ENCODE data around the gene EBF4. TPM values are rescaled to one million over a fixed set of nuclear protein-coding genes. Genes with fewer than 3 reads are reported as not detected.

EBF4 gene
- total and polyA plus RNA-seq, 10 of the 15 experiments (the other 5 are each of a cell fraction or from before 2014, with no cell fraction given), result 0.13 TPM; not detected in 9

DNA sequence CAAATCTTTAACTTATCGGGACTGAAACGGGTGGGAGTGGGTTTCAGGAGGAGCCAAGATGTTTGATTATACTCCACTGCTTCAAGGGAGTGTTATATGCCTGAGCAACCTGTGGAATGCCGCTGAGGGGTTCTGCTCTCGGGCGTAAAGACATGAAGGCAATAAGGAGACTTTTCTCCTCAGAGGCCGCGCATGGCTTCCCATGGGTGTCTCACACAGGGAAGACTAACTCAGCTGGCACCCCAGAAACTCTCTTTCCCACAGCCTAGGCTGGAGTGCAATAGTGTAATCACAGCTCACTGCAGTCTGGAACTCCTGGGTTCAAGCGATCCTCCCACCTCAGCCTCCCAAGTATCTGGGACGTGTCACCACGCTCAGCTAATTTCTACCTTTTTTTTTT, 117.1 kb downstream of the EBF4 start:
- ChIA-PET CTCF (no interaction called here), POLR2A (no interaction called here)
- no peak for FAIRE-seq

More for the DNA sequence above, 117.1 kb downstream of the EBF4 start:
- Histone ChIP-seq H3K4me2 (ENCODE audit: control insufficient read depth, insufficient read depth) (no peak overlapping the region), H4K20me1 (ENCODE audit: control insufficient read depth, insufficient read depth) (no peaks in the 10 kb centered on the region), H3K4me1 (ENCODE audit: control insufficient read depth, insufficient read depth, low read length) (no peaks in the 10 kb centered on the region), H3K27me3 (replicated peaks in 1 of 2; ENCODE audit: control insufficient read depth in 2 of 2, insufficient read depth in 2 of 2, low read length in 1 of 2) (peaks cover 3 to 5% of the 10 kb centered on the region in 2 experiments; a peak in 3 of 4 replicates), H3K4me3 (no peak overlapping the region), H3K9me3 (replicated peaks; ENCODE audit: control insufficient read depth, insufficient read depth, low read length) (no peaks in the 10 kb centered on the region; the same call in 2 of the 3 replicates), H3K36me3 (ENCODE audit: control insufficient read depth in 2 of 2, insufficient read depth in 2 of 2, low read length in 1 of 2) (no peaks in the 10 kb centered on the region), H3K27ac (ENCODE audit: control insufficient read depth, insufficient read depth) (no peak overlapping the region), H2AFZ (ENCODE audit: control insufficient read depth, low read depth, low read length) (no peak overlapping the region), H3K9ac (ENCODE audit: control insufficient read depth, insufficient read depth, low read length) (no peak overlapping the region), H3K79me2 (ENCODE audit: control insufficient read depth, insufficient read depth, low read length) (no peaks in the 10 kb centered on the region)
- ChIA-PET RAD21 (ENCODE audit: unreplicated experiment) (no interaction called here), SMC1A (ENCODE audit: uncharacterized antibody, unreplicated experiment) (no interaction called here)
- in situ Hi-C loops (cut with MboI) (no loop called here), intact Hi-C loops (cut with micrococcal nuclease; ENCODE audit: unreplicated experiment) (no loop called here)
- DNase-seq (ENCODE audit: low read depth, low spot score), result no peak
- no peak for TF ChIP-seq FOXK2 (IDR thresholded peaks at IDR 0.05)
- TF ChIP-seq ZNF592 (IDR thresholded peaks at IDR 0.05), result no peak
- TF ChIP-seq SMARCA5 (IDR thresholded peaks at IDR 0.05), result no peak
- TF ChIP-seq SUPT20H (IDR thresholded peaks at IDR 0.05; ENCODE audit: borderline replicate concordance, control insufficient read depth, low read depth, low read length), result no peak
- no peak for ATAC-seq
- BruUV-seq (replicated peaks), result no TSS peak
- 81% methylated on average over 10 of the region's 10 CpGs for WGBS (ENCODE audit: insufficient coverage, insufficient replicate concordance, low lambda C conversion rate, missing lambda C conversion rate)

MicroRNA genes within 50 kb of the gene (microRNA counts, 767-probe panel; counts per million panel counts)
- microRNA hsa-miR-1292, result 55.3 counts per million

Small RNAs within 50 kb of the gene (microRNA-seq; reads per million reads assigned to microRNA genes)
- 16.0 reads per million, percentile 52 among the genes with 10 or more reads in this experiment for gene MIR1292

Small RNAs within 50 kb of the gene (small RNA-seq; reads per million reads assigned to genes)
- gene SNORA51 (not detected), gene SNORD110 (not detected), gene SNORD56 (not detected), gene SNORD57 (not detected), gene SNORD86 (not detected)

Other genes with a start within 250 kb of the EBF4 start
Only the 7 nearest of the 11 such genes appear.
- gene NOP56, start 40.1 kb upstream of the EBF4 start, total RNA-seq (2014; rRNA removed), result 440 and 489 TPM in 2 replicates
- 502 and 535 TPM in 2 replicates for gene NOP56, start 40.1 kb upstream of the EBF4 start, total RNA-seq (2014; rRNA removed; fragmentation: Illumina TruSeq; extraction: Trizol)
- gene NOP56, start 40.1 kb upstream of the EBF4 start, total RNA-seq (2021), result 409 and 424 TPM in 2 replicates
- 218 and 254 TPM in 2 replicates for gene NOP56, start 40.1 kb upstream of the EBF4 start, polyA plus RNA-seq (2011; rRNA removed)
- gene NOP56, start 40.1 kb upstream of the EBF4 start, polyA plus RNA-seq (2014; fragmentation: Illumina TruSeq; extraction: Trizol), result 550 and 607 TPM in 2 replicates
- gene NOP56, start 40.1 kb upstream of the EBF4 start, polyA plus RNA-seq (2014; fragmentation: Nextera tagmentation; extraction: Ambion mirVana), result 100 to 1,000 TPM; 368 to 439 TPM
- 371 and 408 TPM in 2 replicates for gene NOP56, start 40.1 kb upstream of the EBF4 start, polyA plus RNA-seq (2014; rRNA removed)
- gene NOP56, start 40.1 kb upstream of the EBF4 start, polyA plus RNA-seq (2016; fragmentation: Nextera tagmentation; extraction: Ambion mirVana), result 100 to 1,000 TPM; 524 to 544 TPM
- 131 and 136 TPM in 2 replicates for gene IDH3B, start 28.6 kb upstream of the EBF4 start, total RNA-seq (2014; rRNA removed)
- 84.7 and 90.5 TPM in 2 replicates for gene IDH3B, start 28.6 kb upstream of the EBF4 start, total RNA-seq (2014; rRNA removed; fragmentation: Illumina TruSeq; extraction: Trizol)
- 109 and 110 TPM in 2 replicates for gene IDH3B, start 28.6 kb upstream of the EBF4 start, total RNA-seq (2021)
- gene IDH3B, start 28.6 kb upstream of the EBF4 start, polyA plus RNA-seq (2011; rRNA removed), result 145 and 177 TPM in 2 replicates
- 98.3 and 101 TPM in 2 replicates for gene IDH3B, start 28.6 kb upstream of the EBF4 start, polyA plus RNA-seq (2014; fragmentation: Illumina TruSeq; extraction: Trizol)
- 10 to 100 TPM; 65.3 to 87.1 TPM for gene IDH3B, start 28.6 kb upstream of the EBF4 start, polyA plus RNA-seq (2014; fragmentation: Nextera tagmentation; extraction: Ambion mirVana)
- gene IDH3B, start 28.6 kb upstream of the EBF4 start, polyA plus RNA-seq (2014; rRNA removed), result 134 and 144 TPM in 2 replicates
- 100 to 1,000 TPM; 149 to 167 TPM for gene IDH3B, start 28.6 kb upstream of the EBF4 start, polyA plus RNA-seq (2016; fragmentation: Nextera tagmentation; extraction: Ambion mirVana)
- gene CPXM1, start 107.8 kb downstream of the EBF4 start, total RNA-seq (2014; rRNA removed), result 0.62 and 0.71 TPM in 2 replicates
- gene CPXM1, start 107.8 kb downstream of the EBF4 start, total RNA-seq (2014; rRNA removed; fragmentation: Illumina TruSeq; extraction: Trizol), result 0.22 and 0.23 TPM in 2 replicates
- 0.90 and 1.1 TPM in 2 replicates for gene CPXM1, start 107.8 kb downstream of the EBF4 start, total RNA-seq (2021)
- gene CPXM1, start 107.8 kb downstream of the EBF4 start, polyA plus RNA-seq (2011; rRNA removed), result 1.9 and 3.9 TPM in 2 replicates
- gene CPXM1, start 107.8 kb downstream of the EBF4 start, polyA plus RNA-seq (2014; fragmentation: Illumina TruSeq; extraction: Trizol), result 0.28 TPM in 1 of 2 replicates, not detected in the other
- gene CPXM1, start 107.8 kb downstream of the EBF4 start, polyA plus RNA-seq (2014; fragmentation: Nextera tagmentation; extraction: Ambion mirVana), result not detected
- gene CPXM1, start 107.8 kb downstream of the EBF4 start, polyA plus RNA-seq (2014; rRNA removed), result 0.54 and 0.91 TPM in 2 replicates
- gene CPXM1, start 107.8 kb downstream of the EBF4 start, polyA plus RNA-seq (2016; fragmentation: Nextera tagmentation; extraction: Ambion mirVana), result under 1 TPM; 0.63 to 0.78 TPM
- gene C20orf141, start 122.2 kb downstream of the EBF4 start, total RNA-seq (2014; rRNA removed), result not detected in 2 replicates
- not detected in 2 replicates for gene C20orf141, start 122.2 kb downstream of the EBF4 start, total RNA-seq (2014; rRNA removed; fragmentation: Illumina TruSeq; extraction: Trizol)
- gene C20orf141, start 122.2 kb downstream of the EBF4 start, total RNA-seq (2021), result not detected in 2 replicates
- not detected in 2 replicates for gene C20orf141, start 122.2 kb downstream of the EBF4 start, polyA plus RNA-seq (2011; rRNA removed)
- not detected in 2 replicates for gene C20orf141, start 122.2 kb downstream of the EBF4 start, polyA plus RNA-seq (2014; fragmentation: Illumina TruSeq; extraction: Trizol)
- not detected for gene C20orf141, start 122.2 kb downstream of the EBF4 start, polyA plus RNA-seq (2014; fragmentation: Nextera tagmentation; extraction: Ambion mirVana)
- not detected in 2 replicates for gene C20orf141, start 122.2 kb downstream of the EBF4 start, polyA plus RNA-seq (2014; rRNA removed)
- gene C20orf141, start 122.2 kb downstream of the EBF4 start, polyA plus RNA-seq (2016; fragmentation: Nextera tagmentation; extraction: Ambion mirVana), result not detected
- not detected in 2 replicates for gene TMEM239, start 123.6 kb downstream of the EBF4 start, total RNA-seq (2014; rRNA removed)
- gene TMEM239, start 123.6 kb downstream of the EBF4 start, total RNA-seq (2014; rRNA removed; fragmentation: Illumina TruSeq; extraction: Trizol), result not detected in 2 replicates
- gene TMEM239, start 123.6 kb downstream of the EBF4 start, total RNA-seq (2021), result not detected in 2 replicates
- gene TMEM239, start 123.6 kb downstream of the EBF4 start, polyA plus RNA-seq (2011; rRNA removed), result not detected in 2 replicates
- gene TMEM239, start 123.6 kb downstream of the EBF4 start, polyA plus RNA-seq (2014; fragmentation: Illumina TruSeq; extraction: Trizol), result not detected in 2 replicates
- not detected for gene TMEM239, start 123.6 kb downstream of the EBF4 start, polyA plus RNA-seq (2014; fragmentation: Nextera tagmentation; extraction: Ambion mirVana)
- not detected in 2 replicates for gene TMEM239, start 123.6 kb downstream of the EBF4 start, polyA plus RNA-seq (2014; rRNA removed)
- not detected for gene TMEM239, start 123.6 kb downstream of the EBF4 start, polyA plus RNA-seq (2016; fragmentation: Nextera tagmentation; extraction: Ambion mirVana)
- gene PCED1A, start 147.9 kb downstream of the EBF4 start, total RNA-seq (2014; rRNA removed), result 16.0 and 17.8 TPM in 2 replicates
- 9.1 and 9.5 TPM in 2 replicates for gene PCED1A, start 147.9 kb downstream of the EBF4 start, total RNA-seq (2014; rRNA removed; fragmentation: Illumina TruSeq; extraction: Trizol)
- 24.0 and 28.6 TPM in 2 replicates for gene PCED1A, start 147.9 kb downstream of the EBF4 start, total RNA-seq (2021)
- gene PCED1A, start 147.9 kb downstream of the EBF4 start, polyA plus RNA-seq (2011; rRNA removed), result 9.1 and 18.8 TPM in 2 replicates
- gene PCED1A, start 147.9 kb downstream of the EBF4 start, polyA plus RNA-seq (2014; fragmentation: Illumina TruSeq; extraction: Trizol), result 3.9 and 11.3 TPM in 2 replicates
- gene PCED1A, start 147.9 kb downstream of the EBF4 start, polyA plus RNA-seq (2014; fragmentation: Nextera tagmentation; extraction: Ambion mirVana), result 10 to 100 TPM in 1 of 2 experiments, 1 to 10 TPM in 1; 4.5 to 12.7 TPM
- gene PCED1A, start 147.9 kb downstream of the EBF4 start, polyA plus RNA-seq (2014; rRNA removed), result 30.9 and 33.7 TPM in 2 replicates
- gene PCED1A, start 147.9 kb downstream of the EBF4 start, polyA plus RNA-seq (2016; fragmentation: Nextera tagmentation; extraction: Ambion mirVana), result 10 to 100 TPM in 1 of 2 experiments, 1 to 10 TPM in 1; 7.0 to 11.2 TPM
- gene VPS16, start 148.0 kb downstream of the EBF4 start, total RNA-seq (2014; rRNA removed), result 26.6 and 27.2 TPM in 2 replicates
- 16.1 and 16.8 TPM in 2 replicates for gene VPS16, start 148.0 kb downstream of the EBF4 start, total RNA-seq (2014; rRNA removed; fragmentation: Illumina TruSeq; extraction: Trizol)
- gene VPS16, start 148.0 kb downstream of the EBF4 start, total RNA-seq (2021), result 35.9 and 37.5 TPM in 2 replicates
- 15.6 and 29.9 TPM in 2 replicates for gene VPS16, start 148.0 kb downstream of the EBF4 start, polyA plus RNA-seq (2011; rRNA removed)
- gene VPS16, start 148.0 kb downstream of the EBF4 start, polyA plus RNA-seq (2014; fragmentation: Illumina TruSeq; extraction: Trizol), result 9.5 and 18.1 TPM in 2 replicates
- gene VPS16, start 148.0 kb downstream of the EBF4 start, polyA plus RNA-seq (2014; fragmentation: Nextera tagmentation; extraction: Ambion mirVana), result 10 to 100 TPM in 1 of 2 experiments, 1 to 10 TPM in 1; 8.4 to 19.4 TPM
- gene VPS16, start 148.0 kb downstream of the EBF4 start, polyA plus RNA-seq (2014; rRNA removed), result 31.8 and 34.3 TPM in 2 replicates
- gene VPS16, start 148.0 kb downstream of the EBF4 start, polyA plus RNA-seq (2016; fragmentation: Nextera tagmentation; extraction: Ambion mirVana), result 10 to 100 TPM; 26.3 to 26.5 TPM

Measured in GM12878 (cell line).